ENCODE measurements around the gene ACACA.

DNA sequence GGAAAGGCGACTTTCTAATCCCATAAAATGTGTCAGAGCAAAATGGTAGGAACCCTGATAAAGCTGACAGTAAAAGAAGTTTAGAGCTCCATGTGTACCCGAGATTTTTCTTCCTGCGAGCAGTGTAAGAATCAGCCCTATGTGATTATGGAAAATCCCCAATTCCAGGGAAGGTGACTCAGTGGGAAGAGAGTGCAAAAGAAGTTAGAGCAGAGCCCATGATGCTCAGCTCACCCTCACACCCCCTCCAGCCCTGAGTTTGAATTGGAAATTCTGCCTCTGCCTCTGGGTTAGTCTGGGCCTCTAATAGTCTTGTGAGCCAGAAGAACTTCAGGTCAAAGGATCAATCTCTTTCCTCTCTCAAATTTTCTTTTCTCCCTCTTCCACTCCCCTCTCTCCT is 18.4 kb downstream of the ACACA start:
- no peak for TF ChIP-seq CTCF (IDR thresholded peaks at IDR 0.05)
- TF ChIP-seq POLR2A (IDR thresholded peaks at IDR 0.05), result no peak

Data from adrenal gland (tissue), 5 donors.